NCI-H2107 treated with DMSO at 0.1 percent for 48 hours (cell line): ENCODE results near the gene PSPC1.

Experiments used
- DNase-seq: peaks from one replicate; lab custom pipeline; 2025; ENCODE audit not compliant: unreplicated experiment; lab: John Stamatoyannopoulos, UW

PSPC1 gene

GRCh38 chr13:19674898-19675297, 107.8 kb downstream of the PSPC1 start:
- no peak for DNase-seq

GRCh38 chr13:19673473-19674430, 109.0 kb downstream of the PSPC1 start:
- no peak for DNase-seq

GRCh38 chr13:19672990-19673389, 109.8 kb downstream of the PSPC1 start:
- DNase-seq = no peak

- DNase-seq = no peak
These were observed 112.6 kb downstream of the PSPC1 start for GRCh38 chr13:19670147-19670546.

- DNase-seq = no peak
These were observed 114.0 kb downstream of the PSPC1 start for GRCh38 chr13:19668778-19669177.

- no peak for DNase-seq
These were observed 117.3 kb downstream of the PSPC1 start for GRCh38 chr13:19665427-19665859.

GRCh38 chr13:19664481-19665230, 118.1 kb downstream of the PSPC1 start:
- DNase-seq = no peak

GRCh38 chr13:19663416-19663979, 119.2 kb downstream of the PSPC1 start:
- DNase-seq = no peak

- DNase-seq = no peak
These were observed 121.2 kb downstream of the PSPC1 start for GRCh38 chr13:19661561-19661960.

- no peak for DNase-seq
These were observed 121.6 kb downstream of the PSPC1 start for GRCh38 chr13:19661126-19661525.

- no peak for DNase-seq
These were observed 123.9 kb downstream of the PSPC1 start for GRCh38 chr13:19658831-19659230.

GRCh38 chr13:19657872-19658591, 124.7 kb downstream of the PSPC1 start:
- no peak for DNase-seq
